Measurements from ENCODE around the gene ARL8B. TPM values are rescaled to one million over a fixed set of nuclear protein-coding genes. Genes with fewer than 3 reads are reported as not detected.

The ARL8B gene
- total RNA-seq, 1 experiment from 2014 or later = 33.4 TPM

DNA sequence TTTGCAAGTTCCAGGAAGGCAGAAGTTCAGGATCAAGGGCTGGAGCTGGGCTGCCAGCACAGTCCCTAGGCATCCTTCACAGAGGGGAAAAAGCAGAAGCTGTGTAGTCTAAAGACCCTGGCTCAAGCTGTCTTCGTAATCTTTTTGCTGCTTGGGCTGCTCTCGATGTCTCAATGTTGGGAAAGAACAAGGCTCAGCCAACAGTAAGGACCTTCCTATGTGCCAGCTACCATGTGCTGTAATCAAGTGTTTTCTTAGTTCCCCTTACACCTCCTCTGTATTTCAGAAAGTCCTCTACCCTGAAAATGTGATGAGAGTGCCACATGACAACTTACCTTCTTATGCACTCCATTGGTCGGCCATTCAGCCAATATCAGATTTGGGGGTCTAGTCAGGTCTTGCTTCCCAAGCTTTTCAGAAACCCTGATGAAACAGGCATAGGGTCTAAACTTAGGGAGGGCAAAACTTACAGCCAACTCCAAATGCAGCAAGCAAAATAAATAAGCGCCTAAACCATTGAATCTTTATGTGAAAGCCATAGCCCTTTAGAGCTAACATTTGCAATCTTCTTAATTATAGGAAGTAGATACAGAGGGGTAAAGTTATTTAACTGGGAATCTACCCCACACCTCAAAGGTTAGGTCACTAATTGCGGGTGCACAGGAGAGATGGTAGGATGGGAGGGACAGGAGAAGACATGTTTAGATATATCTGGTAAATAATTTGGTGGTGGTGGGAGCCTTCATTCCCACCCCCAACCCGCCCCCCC lies 64.2 kb downstream of the ARL8B start:
- DNase-seq (ENCODE audit: low read depth) = no peak

DNA sequence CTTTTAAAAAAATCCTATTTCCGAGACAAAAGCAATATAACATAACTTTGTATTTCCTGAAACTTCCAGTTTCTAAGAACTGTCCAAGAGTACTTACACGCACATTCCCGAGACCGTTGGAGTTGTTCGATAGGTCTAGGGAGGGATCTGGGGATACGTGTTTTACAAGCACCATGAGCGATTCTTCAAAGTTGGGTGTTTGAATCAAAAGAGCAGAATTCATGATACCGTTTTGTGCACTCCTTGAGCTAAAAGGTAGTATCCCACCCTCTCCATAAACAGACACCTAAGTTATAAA lies 64.7 kb downstream of the ARL8B start:
- peak; percentile 17 for DNase-seq (ENCODE audit: low read depth)

DNA sequence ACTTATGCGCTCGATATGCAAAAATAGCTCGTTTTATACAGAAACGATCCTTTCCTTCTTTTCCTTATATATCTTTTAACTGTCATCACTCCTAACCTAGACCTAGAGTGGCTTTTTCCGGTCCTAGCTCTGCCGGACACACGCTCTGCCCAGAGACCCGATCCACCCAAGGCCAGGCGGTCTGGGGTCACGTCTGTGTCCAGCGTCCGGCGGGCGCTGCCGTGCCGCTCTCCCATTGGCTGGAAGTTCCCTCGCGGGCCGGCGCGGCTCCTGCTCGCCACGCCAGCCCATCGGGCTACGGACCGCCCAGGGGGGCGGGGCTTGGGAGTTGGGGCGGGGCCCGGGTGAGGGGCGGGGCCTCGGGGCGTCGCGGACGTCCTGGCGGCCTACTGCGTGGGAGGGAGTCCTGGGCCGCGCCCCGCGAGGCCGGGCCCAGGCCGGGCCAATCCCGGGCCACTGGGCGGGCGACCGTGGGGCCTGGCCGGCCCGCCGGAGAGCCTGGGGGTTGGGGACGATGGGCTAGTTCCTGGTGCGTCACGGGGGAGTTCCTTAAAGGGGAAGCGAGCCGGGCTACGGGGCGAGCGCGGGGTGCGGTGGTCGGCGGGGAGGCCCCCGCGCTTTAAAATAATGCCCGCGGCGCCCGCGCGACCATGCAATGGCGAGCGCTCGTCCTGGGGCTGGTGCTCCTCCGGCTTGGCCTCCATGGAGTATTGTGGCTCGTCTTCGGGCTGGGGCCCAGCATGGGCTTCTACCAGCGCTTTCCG lies 65.2 kb downstream of the ARL8B start, which contains the start of gene EDEM1:
EDEM1 (plus strand) TSS at position 552 of the 764 bp plus-strand sequence; CDS start at position 651, 99 bp downstream.
- peak; percentile 94 for DNase-seq (ENCODE audit: low read depth)

DNA sequence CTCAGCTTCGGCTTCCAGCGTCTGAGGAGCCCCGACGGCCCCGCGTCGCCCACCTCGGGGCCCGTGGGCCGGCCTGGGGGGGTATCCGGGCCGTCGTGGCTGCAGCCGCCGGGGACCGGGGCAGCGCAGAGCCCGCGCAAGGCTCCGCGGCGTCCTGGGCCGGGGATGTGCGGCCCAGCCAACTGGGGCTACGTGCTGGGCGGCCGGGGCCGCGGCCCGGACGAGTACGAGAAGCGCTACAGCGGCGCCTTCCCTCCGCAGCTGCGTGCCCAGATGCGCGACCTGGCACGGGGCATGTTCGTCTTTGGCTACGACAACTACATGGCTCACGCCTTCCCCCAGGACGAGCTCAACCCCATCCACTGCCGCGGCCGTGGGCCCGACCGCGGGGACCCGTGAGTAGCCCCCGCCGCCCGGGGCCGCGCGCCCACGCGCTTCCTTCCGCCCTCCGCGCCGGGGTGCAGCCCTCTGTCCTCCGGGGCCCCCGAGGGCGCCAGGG lies 65.9 kb downstream of the ARL8B start:
- DNase-seq (ENCODE audit: low read depth) = peak; percentile 42

DNA sequence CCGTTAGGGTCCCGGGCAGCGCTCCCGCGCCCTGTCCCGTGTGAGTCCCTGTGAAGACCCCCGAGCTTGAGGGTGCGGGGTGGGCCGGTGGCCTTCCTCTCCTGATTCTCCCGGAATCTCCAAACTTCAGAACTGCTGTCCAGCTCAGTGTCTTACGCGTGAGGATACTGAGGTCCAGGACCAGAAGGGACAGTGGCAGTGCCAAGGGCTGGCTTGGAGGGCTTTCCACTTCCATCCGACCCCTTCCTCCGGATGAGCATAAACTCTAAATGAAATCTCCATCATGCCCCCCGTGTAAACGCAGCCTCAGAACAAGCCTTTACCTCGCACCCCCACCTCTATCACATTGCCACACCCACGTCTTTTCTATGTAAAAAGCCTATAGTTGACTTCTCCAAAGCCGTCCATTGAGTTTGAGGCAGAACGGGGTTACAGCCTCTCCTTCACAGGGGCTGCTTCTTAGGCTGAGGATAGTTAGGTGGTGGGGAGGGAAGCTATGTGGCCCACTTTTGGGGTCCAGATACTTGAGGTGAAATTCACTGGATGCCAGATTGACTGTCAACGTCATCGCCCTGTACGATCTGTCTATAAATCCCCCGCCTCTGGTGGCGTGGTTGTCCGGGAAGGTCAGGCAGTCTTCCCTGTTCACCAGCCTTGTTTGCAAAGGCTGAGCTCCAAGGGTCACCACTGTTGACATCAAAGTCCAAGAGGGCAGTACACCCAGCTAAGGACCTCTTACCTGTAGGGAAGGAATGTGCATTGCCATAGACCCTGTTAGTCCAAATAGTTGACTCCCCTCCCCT lies 66.5 kb downstream of the ARL8B start:
- DNase-seq (ENCODE audit: low read depth) = peak; percentile 10

DNA sequence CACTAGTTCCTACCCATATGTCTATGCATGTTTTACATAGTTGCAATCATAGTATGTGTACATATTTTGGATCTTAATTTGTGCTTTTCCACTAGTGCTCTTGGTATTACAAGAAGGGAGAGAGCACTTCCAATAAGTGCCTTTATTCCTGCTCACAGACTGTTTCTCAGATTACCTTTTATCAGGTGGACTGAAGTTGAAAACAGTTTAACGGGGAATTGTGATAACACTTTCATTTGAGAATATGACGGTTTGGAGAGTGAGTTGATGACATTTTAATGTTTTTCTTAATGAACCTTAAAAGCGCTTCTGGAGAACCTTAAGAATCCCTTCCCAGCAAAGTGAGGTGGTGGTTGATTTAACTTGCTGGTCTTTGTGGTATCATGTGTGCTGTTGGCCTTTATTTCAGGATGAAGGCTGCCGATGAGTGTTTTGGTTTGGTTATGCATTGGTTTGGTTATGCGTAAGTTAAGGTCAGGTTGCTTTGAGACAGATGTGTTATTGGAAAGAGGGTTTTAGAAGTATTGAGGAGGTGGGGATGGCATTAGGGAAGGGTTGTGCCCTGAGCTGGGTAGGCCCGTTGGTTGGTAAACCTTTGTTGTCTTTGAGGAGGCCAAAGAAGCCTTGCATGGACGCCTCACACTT lies 68.2 kb downstream of the ARL8B start:
- DNase-seq (ENCODE audit: low read depth) = no peak

DNA sequence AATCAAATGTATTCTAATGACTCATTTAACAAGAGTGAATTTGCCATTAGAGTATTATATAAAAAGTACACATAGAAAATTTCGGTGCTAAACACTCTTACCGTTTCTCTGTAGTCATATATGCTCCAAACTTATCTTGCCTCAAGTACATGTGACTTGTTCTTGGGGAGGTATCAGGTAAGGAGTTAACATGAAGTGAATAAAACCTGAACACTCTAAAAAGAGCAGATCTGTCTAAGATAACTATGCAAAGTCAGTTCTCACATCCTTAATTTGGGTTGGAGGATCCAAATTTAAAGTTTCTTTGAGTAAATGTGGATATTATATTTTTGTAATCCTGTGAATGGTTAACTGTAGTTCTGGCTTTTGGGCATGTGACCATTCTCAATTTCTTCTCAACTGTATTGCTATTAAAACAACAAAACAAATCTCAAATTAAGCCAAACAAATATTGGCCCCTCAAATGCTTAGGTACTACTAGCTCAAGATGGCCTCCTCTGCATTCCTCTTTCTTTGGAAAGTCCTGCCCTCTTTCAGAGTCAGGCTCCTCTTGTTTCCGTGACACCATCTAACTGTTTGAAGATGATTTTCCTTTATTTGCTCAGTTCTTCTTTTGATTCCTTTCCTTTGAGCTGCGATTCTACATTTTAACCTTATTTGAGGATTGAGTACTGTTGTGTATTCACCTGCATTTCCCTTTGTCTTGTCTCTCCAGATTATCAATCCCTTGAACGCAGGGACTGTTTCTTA lies 69.6 kb downstream of the ARL8B start:
- no peak for DNase-seq (ENCODE audit: low read depth)

DNA sequence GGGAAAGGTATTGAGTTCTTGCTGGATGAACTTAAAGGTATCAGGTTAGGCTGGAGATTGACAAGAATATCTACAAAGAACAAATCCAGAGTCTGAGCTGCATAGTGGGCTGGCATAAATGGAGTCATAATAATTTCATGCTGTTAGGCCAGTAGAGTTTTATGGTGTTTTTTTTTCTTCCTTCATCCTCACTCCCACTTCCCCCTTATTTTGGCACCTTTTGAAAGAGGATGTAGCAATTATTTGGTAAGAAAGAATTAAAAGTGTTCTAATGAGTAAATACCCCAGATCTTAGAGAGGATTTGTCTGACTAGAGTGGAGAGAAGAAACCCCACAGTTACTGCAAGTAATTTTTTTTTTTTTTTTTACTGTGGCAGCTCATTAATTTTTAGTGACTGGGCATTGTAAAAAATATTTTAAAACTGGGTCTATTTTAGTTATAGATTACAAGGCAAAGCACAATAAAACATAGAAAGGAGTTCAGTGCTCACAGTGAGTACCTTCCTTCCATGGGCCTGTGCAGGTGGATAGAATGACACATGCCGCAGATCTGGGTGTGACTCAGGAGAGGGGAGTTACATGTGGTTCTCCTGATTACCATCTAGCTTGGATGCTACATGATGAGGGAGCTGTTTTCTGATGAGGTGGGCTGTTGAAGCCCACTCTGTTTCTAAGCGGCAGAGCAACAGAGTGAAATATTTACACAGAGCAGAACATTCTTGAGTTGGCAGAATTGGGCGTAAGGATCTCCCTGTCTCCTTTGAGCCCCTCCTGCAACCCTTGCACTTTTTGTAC lies 70.7 kb downstream of the ARL8B start:
- no peak for DNase-seq (ENCODE audit: low read depth)

DNA sequence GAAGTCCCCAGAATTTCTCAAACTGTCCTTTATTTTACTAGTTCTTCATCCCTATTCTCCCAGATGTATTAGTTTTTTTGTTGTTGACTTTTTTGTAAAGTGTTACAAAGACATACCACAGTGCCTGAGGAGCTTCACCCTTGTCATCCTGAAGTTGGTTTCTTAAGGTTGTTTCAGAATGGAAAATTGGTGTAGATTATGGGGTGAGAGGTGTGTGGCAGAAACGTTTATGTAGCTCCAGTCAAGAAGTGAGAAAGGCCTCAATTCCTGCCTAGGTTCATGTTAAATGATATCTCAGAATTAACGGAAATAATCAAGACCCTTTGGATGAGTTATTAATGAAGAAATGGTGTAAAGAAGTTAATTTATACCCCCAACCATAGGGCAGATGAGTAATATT lies 72.2 kb downstream of the ARL8B start:
- no peak for DNase-seq (ENCODE audit: low read depth)

DNA sequence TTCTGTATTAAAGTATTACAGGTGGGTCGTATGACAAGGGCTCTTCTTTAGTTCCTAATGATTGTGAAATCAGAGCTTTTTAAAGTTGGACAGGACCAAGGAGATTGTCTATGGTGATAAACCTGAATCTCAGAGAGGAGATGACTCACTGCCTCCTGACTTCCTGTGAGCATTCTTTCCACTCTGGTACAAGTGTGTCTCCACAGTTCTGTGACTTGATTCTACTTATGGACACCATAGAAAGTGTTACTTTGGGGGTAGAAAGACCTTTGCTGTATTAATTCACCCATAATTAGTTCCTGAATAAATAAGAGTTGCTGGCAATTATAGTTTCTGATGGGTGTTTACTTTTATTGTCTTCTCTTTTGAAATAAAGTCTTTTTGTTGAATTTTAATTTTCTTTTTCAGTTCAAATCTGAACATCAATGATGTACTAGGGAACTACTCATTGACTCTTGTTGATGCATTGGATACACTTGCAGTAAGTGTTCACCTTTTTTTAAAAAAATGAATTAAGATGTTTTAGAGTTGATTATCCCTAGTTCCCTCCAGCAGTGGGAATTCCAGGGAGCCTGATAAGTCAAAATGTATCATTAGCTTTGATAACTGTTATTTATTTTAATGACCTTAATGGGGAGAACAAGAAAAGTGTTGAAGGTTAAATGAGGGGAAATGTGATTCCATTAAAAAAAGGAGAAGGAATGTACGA lies 72.9 kb downstream of the ARL8B start:
- peak; percentile 62 for DNase-seq (ENCODE audit: low read depth)

DNA sequence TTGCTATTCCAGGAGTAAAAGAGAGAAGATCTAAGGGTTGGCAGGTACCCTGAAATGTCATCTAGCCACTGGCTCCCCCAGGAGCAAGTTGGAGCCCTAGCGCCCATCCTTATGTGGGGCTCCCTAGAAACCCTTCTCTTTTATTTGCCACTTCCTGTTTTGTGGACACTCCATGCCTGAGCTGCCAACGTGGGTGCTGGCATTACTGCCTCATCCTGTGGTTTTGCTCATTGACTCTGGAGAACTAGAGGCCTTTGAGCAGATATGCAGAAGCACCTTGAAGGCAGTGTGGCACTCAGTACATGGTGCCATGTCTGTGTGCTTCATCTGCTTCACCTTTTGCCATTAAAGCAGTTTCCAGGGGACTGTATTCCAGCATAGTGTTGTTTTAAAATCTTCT lies 73.5 kb downstream of the ARL8B start:
- peak; percentile 42 for DNase-seq (ENCODE audit: low read depth)

DNA sequence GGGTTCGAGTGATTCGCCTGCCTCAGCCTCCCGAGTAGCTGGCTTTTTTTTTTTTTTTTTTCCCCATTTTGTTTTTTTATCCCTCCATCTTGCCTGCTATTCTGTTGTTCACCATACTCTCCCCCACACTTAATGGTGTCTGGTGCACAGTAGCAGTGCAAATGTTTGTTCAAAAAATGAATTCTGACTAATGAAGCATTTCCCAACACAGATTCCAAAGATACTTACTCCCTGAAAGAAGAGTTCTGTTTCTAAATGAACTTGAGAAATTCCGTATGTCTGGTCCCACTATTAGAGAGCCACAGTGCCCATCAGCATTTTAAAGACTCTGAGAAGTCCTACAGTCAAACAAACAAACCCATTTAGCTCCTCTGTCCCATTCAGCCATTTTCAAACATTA lies 74.9 kb downstream of the ARL8B start:
- no peak for DNase-seq (ENCODE audit: low read depth)

DNA sequence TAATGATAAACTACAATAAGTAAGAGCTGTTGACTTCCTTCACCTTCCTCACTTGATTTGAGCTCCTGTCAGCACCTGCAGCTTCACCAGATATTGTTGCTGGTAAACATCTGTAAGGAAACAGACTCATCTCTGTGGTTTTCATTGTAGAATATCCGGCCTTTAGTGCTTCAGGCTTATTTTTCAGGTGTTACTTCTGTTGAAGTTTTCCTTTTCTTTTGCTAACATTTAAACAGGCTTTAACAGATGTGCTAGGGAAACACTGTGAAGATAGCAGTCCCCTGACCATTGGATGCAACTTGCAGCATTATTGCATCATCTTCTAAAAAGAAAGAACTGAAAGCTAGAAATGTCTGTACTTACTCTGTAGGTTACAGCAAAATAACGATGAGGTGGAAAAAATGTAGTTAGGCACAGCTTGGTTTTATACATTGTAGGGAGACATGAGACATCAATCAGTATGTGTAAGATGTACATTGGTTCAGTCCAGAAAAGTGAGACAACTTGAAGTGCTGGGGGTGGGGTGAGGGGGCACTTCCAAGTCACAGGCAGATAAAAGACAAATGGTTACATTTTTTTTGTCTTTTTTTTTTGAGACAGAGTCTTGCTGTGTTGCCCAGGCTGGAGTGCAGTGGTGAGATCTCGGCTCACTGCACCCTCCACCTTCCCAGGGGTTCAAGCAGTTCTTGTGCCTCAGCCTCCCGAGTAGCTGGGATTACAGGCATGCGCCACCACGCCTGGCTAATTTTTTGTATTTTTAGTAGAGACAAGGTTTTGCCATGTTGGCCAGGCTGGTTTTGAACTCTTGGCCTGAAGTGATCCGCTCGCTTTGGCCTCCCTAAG lies 75.6 kb downstream of the ARL8B start:
- no peak for DNase-seq (ENCODE audit: low read depth)

DNA sequence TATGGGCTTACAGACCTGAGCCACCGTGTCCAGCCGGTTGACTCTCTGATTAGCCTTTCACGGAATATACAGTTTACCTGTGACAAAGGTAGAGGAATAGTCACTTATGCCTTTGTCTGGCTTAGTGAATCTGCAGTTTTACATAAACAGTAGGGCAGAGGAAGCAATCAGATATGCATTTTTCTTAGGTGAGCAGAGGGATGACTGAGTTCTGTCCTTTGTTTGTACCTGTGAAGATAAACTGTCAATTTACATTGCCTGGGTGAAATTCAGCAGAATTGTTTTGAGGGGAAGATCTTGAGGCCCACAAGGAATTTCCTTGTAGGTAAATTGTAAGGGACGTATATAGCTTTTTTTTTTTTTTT lies 76.2 kb downstream of the ARL8B start:
- DNase-seq (ENCODE audit: low read depth) = no peak

DNA sequence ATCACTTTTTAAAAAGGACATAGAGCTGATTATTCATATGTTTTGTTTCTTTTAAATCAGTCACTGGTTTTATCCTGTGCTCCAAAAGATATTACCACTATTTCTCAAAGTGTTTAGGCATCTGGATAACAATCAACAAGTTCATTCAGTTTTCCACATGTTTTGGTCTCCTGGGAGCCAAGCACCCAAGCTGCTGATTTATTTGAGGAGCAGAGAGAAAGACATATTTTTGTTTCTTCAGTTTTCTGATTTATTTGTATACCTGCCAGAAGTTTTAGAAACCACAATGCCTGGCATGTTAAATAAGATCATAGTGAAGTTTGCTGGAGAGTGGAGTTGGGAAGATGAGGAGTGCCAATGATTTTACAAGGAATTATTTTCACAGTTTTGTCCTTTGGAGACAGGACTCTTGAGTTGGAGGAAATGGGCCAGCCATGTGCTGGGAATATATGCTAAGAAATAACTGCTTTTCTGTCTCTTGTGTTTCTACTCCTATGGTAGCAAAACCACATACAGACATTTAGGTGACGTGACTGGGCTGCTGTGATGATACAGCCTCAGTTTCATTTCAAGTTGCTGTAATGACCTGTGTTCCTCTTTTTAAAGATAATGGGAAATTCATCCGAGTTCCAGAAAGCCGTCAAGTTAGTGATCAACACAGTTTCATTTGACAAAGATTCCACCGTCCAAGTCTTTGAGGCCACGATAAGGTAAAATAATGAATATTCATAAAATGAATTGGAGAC lies 77.1 kb downstream of the ARL8B start:
- no peak for DNase-seq (ENCODE audit: low read depth)

DNA sequence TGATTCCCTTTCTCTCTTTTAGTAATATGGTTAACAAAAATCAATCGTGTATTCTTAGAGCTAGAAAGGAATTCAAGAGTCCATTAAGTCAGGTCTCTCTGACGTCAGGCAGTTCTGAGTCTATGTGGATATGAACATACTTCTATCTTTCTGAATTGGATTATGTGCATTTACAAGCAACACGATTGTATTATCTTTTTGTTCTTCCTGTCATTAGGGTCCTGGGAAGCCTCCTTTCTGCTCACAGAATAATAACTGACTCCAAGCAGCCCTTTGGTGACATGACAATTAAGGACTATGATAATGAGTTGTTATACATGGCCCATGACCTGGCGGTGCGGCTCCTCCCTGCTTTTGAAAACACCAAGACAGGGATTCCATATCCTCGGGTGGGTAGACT lies 79.4 kb downstream of the ARL8B start:
- DNase-seq (ENCODE audit: low read depth) = no peak

DNA sequence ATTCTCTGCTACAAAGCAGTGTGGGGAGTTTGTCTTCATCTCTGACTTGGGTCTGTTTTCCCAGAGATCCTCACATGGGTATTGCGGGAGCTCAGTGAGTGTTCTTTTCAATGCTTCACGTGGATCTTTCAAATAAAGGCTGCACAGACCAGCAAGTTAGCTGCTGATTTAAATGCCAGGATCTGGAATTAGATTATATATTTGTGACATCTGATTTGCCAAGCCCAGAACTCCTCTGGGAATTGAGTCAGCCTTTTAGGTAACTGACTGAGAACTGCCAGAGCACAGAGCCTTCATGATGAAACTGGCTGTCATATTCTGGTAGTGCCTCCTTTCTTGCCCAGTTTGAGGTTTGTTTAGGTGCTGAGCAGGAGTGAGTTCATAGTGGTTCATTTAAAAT lies 80.1 kb downstream of the ARL8B start:
- DNase-seq (ENCODE audit: low read depth) = no peak

All from Daoy (cell line).